ENCODE results near the gene CFAP45. TPM values are rescaled to one million over a fixed set of nuclear protein-coding genes. Genes with fewer than 3 reads are reported as not detected.

CFAP45 gene
- total and polyA plus RNA-seq, 2 experiments from 2014 or later = not detected

- H3K9me3 ChIP-seq (ENCODE audit: low read depth) = no peaks in the 10 kb centered on the region
- TF ChIP-seq CTCF (IDR thresholded peaks at IDR 0.05; ENCODE audit: low read depth, low read length) = no peak
- no peaks in the 10 kb centered on the region for H3K4me1 ChIP-seq (ENCODE audit: low read depth)
- no peak overlapping the region for H3K27ac ChIP-seq
- DNase-seq (ENCODE audit: low read depth in 1 of 2, low spot score in 1 of 2) = no peak
- H3K36me3 ChIP-seq = no peaks in the 10 kb centered on the region
- no peaks in the 10 kb centered on the region for H3K27me3 ChIP-seq
- no peak overlapping the region for H3K4me3 ChIP-seq
Measured at GRCh38 chr1:159832309-159832708, 67.7 kb downstream of the CFAP45 start.

GRCh38 chr1:159831412-159832141 lies 68.4 kb downstream of the CFAP45 start:
- Histone ChIP-seq H3K27me3 (no peaks in the 10 kb centered on the region), H3K36me3 (no peaks in the 10 kb centered on the region), H3K4me1 (ENCODE audit: low read depth) (no peaks in the 10 kb centered on the region), H3K27ac (no peak overlapping the region), H3K9me3 (ENCODE audit: low read depth) (no peaks in the 10 kb centered on the region), H3K4me3 (no peak overlapping the region)
- no peak for TF ChIP-seq CTCF (IDR thresholded peaks at IDR 0.05; ENCODE audit: low read depth, low read length)
- DNase-seq (ENCODE audit: low read depth in 1 of 2, low spot score in 1 of 2) = no peak

- no peak for TF ChIP-seq CTCF (IDR thresholded peaks at IDR 0.05; ENCODE audit: low read depth, low read length)
- no peaks in the 10 kb centered on the region for H3K9me3 ChIP-seq (ENCODE audit: low read depth)
- H3K27me3 ChIP-seq = no peaks in the 10 kb centered on the region
- no peak for DNase-seq (ENCODE audit: low read depth in 1 of 2, low spot score in 1 of 2)
- no peak overlapping the region for H3K4me3 ChIP-seq
- no peak overlapping the region for H3K27ac ChIP-seq
- no peaks in the 10 kb centered on the region for H3K4me1 ChIP-seq (ENCODE audit: low read depth)
- H3K36me3 ChIP-seq = no peaks in the 10 kb centered on the region
Measured at GRCh38 chr1:159830722-159831121, 69.2 kb downstream of the CFAP45 start.

- H3K4me3 ChIP-seq = no peak overlapping the region
- TF ChIP-seq CTCF (IDR thresholded peaks at IDR 0.05; ENCODE audit: low read depth, low read length) = no peak
- peak in 1 of 2 donors; percentile 81 for DNase-seq (ENCODE audit: low read depth in 1 of 2, low spot score in 1 of 2)
- no peaks in the 10 kb centered on the region for H3K9me3 ChIP-seq (ENCODE audit: low read depth)
- H3K27ac ChIP-seq = no peak overlapping the region
- no peaks in the 10 kb centered on the region for H3K36me3 ChIP-seq
- no peaks in the 10 kb centered on the region for H3K4me1 ChIP-seq (ENCODE audit: low read depth)
- H3K27me3 ChIP-seq = no peaks in the 10 kb centered on the region
Measured at GRCh38 chr1:159829822-159830465, 70.0 kb downstream of the CFAP45 start.

GRCh38 chr1:159829273-159829634 lies 70.7 kb downstream of the CFAP45 start:
- DNase-seq (ENCODE audit: low read depth in 1 of 2, low spot score in 1 of 2) = peak in 1 of 2 donors; percentile 59
- Histone ChIP-seq H3K27me3 (no peaks in the 10 kb centered on the region), H3K27ac (no peak overlapping the region), H3K9me3 (ENCODE audit: low read depth) (no peaks in the 10 kb centered on the region), H3K36me3 (no peaks in the 10 kb centered on the region), H3K4me1 (ENCODE audit: low read depth) (no peaks in the 10 kb centered on the region), H3K4me3 (no peak overlapping the region)
- TF ChIP-seq CTCF (IDR thresholded peaks at IDR 0.05; ENCODE audit: low read depth, low read length) = peak; percentile 39
